Activated effector memory CD4-positive, alpha-beta T cell treated with Interleukin-2 at 50 U/mL for 16 hours (primary cell): ENCODE measurements around the gene PLA2G5.
"Not testable (repeated sequence)": the region's sequence is repeated elsewhere in the genome, so short reads cannot be mapped to it uniquely, and the experiment has no call there.

Source experiments
- DNase-seq: peaks from one replicate; pipeline ENCODE4 v3.0.0-alpha.2; 2020

Gene PLA2G5, protein sequence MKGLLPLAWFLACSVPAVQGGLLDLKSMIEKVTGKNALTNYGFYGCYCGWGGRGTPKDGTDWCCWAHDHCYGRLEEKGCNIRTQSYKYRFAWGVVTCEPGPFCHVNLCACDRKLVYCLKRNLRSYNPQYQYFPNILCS

DNA sequence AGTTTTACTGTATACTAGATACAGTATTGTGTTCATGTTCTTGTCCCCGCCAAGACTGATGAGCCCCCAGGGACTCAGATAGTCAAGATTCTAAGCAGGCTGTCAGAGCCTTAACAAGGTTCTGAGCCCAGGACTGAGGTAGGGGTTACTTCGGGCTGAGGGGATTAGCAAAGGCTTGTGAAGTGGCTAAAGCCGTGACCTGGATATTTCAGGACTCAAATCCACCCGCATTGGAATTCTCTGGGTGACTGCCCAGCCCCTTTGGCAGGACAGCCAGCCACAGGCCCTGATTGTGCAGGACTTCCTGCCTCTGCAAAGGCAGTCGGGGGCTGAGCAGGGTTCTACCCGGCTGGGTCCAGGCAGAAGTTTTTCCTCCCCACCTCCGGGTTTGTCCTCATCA, at the start of gene PLA2G5:
Gene PLA2G5, plus strand, starts transcription at position 321 of the 400 bp plus-strand sequence. CDS start 14,637 bp downstream, outside the sequence.
- no peak for DNase-seq

DNA sequence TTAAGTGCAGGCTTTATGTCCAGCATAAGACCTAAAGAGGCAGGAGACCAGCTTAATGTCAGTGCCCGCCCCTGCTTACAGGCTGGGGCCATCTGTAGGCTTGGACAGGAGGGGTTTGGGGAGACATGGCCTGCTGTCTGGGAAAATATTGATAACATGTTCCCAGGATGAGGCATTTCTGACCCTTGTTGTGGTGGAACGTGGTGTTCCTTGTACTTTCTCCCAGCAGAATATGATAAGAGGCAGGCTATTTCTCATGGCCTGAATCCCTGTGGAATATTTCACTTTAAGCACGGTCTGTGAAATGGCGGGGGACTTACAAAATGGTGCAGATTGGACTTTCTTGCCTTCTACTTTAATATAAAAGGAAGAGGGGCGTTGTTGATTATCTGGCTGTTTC, 41.9 kb upstream of the PLA2G5 start:
- DNase-seq = no peak

DNA sequence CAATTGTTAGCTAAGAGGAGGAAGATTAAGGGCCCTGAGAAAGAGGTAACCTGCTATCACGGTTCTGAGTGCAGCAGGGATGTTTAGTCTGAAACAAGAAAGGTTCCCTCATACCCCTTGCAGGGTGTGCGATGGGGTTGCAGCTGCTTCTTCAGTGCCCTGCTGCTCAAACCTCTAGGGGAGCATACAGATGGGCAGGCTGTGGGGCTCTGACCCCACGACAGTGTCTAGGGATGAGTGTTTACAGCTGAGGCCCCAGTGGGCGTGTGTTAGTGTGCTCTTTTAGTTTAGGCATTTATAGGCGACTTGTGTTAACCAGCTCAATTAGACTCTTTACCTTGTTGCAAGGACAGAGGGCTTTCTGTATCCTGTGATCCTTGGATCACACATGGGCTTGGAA, 41.3 kb upstream of the PLA2G5 start:
- DNase-seq = no peak

DNA sequence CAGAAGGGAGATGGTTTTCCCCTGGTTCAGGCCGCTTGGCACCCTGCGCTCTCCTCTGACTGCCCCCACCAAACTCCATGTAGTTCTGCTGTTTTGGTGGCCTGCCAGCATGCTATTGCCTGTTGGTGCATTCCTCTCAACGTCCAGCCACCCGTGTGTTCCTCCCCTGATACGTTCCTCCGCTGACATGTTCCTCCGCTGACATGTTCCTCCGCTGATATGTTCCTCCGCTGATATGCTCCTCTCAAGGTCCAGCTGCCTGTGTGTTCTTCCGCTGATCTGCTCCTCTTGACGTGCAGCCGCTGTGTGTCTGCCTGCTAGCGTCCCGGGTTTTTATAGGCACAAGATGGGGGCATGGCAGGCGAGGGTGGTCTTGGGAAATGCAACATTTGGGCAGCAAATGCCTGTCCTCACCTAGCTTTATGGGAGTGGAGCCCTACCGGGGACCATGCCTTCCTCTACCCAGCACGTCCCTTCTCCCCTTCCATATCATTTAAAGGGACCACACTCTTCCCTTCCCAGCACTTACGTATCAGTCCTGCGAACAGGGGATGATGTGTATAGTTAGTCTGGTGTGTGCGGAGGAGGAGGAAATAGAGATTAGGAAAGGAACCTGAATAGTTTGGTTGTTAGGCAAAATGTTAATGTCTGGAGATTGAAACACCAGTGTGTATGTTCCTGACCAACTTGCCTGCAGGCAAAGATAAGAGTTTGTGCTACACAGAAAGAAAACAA, 40.6 kb upstream of the PLA2G5 start:
- no peak for DNase-seq

- not testable (repeated sequence) for DNase-seq
Measured at GRCh38 chr1:20030436-20031151, 39.4 kb upstream of the PLA2G5 start.

GRCh38 chr1:20031161-20031560, 38.8 kb upstream of the PLA2G5 start:
- no peak for DNase-seq

DNA sequence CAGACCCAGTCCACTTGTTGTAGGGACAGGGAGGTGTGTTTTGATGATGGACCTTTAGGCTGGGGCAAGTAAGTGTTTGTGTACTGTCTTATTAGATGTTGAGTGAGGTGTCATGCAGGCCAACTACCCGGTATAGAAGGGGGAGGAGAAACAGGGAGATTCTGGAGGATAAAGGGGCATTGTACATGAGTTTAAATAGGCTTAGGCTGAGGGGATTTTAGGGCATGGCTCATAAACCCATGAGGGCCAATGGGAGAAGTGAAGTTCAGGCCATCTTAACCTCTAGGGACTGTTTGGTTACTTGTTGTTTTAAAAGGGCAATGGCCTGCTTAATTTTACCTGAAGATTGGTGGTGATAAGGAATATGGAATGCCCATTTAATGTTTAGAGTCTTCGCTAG, 38.2 kb upstream of the PLA2G5 start:
- DNase-seq = no peak

DNA sequence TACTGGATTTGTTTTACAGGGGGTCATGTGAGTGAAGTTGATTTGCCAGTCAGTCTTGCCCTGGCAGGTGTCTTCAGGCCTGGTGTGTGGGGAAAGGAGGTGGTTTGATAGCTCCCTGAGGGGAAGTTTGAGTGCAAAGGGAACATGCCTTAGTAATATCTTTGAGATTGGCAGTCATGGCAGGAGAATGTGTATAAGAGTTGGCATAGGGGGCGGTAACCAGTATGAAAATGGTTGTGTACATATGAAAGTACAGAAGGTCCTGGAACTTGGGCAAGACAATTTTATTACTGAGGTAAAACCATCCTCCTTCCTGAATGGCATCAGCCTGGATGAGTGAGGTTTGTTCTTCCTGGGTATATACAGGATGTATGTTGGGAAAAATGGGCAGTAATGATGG, 37.6 kb upstream of the PLA2G5 start:
- no peak for DNase-seq

GRCh38 chr1:20033420-20033819, 36.6 kb upstream of the PLA2G5 start:
- DNase-seq = no peak

- DNase-seq = no peak
Measured at GRCh38 chr1:20035114-20035513, 34.9 kb upstream of the PLA2G5 start.

- no peak for DNase-seq
Measured at GRCh38 chr1:20037877-20038276, 32.1 kb upstream of the PLA2G5 start.

- no peak for DNase-seq
Measured at GRCh38 chr1:20047096-20047495, 22.9 kb upstream of the PLA2G5 start.

DNA sequence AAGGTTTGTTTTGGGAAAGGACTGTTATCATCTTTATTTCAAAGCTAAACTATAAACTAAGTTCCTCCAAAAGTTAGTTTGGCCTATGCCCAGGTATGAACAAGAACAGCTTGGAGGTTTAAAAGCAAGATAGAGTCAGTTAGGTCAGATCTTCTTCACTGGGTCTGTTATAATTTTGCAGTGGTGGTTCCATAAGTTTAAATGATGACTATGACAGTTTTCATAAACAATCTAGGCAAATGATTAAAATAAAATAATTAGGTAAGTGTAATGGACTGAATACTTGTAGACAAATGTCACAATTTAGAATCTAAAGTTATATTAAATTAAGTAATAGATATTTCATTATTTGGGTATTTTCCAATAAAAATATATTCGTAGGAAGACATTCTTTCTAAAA, 21.4 kb upstream of the PLA2G5 start:
- no peak for DNase-seq

DNA sequence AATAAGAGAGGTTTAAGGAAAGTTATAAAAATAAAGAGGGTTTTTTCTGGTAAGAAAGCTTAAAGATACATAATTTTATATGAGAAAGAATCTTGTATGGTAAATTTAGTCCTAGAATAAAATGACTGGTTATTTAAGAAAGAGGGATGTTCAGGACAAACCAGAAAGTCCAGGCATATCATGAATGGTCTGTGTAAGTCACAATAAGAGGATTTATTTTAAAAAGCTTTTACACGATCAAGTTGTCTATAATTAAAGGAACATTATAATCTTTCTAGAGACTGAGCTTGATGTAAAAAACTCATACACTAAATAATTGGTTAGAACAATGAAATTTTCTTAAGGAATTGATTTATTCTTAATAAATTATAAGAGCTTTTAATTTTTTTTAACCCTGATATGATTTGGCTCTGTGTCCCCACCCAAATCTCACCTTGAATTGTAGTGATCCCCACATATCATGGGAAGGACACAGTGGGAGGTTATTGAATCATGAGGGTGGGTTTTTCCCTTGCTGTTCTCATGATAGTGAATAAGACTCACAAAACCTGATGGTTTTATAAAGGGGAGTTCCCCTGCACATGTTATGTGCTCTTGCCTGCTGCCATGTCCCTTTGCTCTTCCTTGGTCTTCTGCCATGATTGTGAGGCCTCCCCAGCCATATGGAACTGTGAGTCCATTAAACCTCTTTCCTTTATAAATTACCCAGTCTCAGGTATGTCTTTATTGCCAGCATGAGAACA, 20.8 kb upstream of the PLA2G5 start:
- DNase-seq = not testable (repeated sequence)

DNA sequence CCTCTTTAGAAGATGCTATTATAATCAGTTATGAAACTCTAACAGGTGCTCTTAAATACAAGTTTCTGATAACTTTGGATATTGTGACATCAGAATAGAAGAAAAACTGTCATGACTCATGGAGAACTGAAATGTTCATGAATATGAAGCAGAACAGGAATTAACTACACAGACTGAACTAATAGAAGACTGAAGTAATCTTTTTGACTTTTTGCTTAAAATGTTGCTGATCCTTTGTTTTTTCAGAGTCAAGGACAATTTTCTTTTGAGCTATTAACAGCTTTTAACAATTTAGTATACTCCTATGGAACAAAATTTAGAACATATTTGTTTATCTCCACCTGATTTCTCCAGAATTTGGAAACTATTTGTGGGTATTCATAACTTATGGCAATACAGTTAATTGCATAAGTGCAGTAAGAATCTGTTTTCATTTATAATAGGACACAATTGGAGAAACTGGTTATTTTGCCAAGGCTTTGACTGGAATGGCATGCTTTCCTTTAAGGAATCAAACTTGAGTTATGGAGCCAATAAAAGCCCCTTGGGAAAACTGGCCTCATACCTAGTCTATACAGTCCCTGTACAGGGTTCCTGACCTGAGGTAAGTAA, 18.7 kb upstream of the PLA2G5 start:
- no peak for DNase-seq

GRCh38 chr1:20052386-20052785, 17.6 kb upstream of the PLA2G5 start:
- DNase-seq = no peak

- no peak for DNase-seq
Measured at GRCh38 chr1:20057886-20058420, 12.0 kb upstream of the PLA2G5 start.

GRCh38 chr1:20058531-20058930, 11.5 kb upstream of the PLA2G5 start:
- DNase-seq = peak; percentile 15

GRCh38 chr1:20059847-20060246, 10.1 kb upstream of the PLA2G5 start:
- no peak for DNase-seq

GRCh38 chr1:20060791-20061190, 9.2 kb upstream of the PLA2G5 start:
- not testable (repeated sequence) for DNase-seq

GRCh38 chr1:20061866-20062265, 8.1 kb upstream of the PLA2G5 start:
- no peak for DNase-seq

GRCh38 chr1:20063861-20064292, 6.1 kb upstream of the PLA2G5 start:
- DNase-seq = no peak

- DNase-seq = no peak
Measured at GRCh38 chr1:20068722-20069121, 1.3 kb upstream of the PLA2G5 start.
